ENCODE data around the gene BAG3.

BAG3 gene

DNA sequence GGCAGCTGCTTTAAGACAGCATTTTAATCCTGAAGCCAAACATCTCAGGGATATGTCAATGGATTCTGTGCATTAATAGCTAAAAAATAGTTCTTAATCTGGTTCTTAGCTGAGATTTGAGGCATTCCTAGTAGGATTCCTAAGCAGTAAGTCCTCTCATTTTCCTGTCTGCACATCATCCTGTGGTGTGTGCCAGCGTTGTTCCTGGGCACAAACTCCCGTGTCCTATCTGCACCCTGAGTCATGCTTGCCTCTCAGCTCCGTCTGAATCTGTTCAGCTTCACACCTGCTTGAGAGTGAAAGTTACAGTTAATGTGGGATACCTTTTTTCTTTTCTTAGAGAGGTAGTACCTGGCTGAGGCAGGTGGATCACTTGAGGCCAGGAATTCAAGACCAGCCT, 19.5 kb downstream of the BAG3 start:
- TF ChIP-seq, protein P1, sequence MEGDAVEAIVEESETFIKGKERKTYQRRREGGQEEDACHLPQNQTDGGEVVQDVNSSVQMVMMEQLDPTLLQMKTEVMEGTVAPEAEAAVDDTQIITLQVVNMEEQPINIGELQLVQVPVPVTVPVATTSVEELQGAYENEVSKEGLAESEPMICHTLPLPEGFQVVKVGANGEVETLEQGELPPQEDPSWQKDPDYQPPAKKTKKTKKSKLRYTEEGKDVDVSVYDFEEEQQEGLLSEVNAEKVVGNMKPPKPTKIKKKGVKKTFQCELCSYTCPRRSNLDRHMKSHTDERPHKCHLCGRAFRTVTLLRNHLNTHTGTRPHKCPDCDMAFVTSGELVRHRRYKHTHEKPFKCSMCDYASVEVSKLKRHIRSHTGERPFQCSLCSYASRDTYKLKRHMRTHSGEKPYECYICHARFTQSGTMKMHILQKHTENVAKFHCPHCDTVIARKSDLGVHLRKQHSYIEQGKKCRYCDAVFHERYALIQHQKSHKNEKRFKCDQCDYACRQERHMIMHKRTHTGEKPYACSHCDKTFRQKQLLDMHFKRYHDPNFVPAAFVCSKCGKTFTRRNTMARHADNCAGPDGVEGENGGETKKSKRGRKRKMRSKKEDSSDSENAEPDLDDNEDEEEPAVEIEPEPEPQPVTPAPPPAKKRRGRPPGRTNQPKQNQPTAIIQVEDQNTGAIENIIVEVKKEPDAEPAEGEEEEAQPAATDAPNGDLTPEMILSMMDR (IDR thresholded peaks at IDR 0.05; ENCODE audit: low read depth, low read length), result no peak
- no peak overlapping the region for H3K4me3 ChIP-seq (replicated peaks in 1 of 2; ENCODE audit: low read depth in 2 of 2, low read length in 2 of 2)
- peak in 1 of 2 donors; percentile 47 for DNase-seq (ENCODE audit: low read depth in 2 of 2)

DNA sequence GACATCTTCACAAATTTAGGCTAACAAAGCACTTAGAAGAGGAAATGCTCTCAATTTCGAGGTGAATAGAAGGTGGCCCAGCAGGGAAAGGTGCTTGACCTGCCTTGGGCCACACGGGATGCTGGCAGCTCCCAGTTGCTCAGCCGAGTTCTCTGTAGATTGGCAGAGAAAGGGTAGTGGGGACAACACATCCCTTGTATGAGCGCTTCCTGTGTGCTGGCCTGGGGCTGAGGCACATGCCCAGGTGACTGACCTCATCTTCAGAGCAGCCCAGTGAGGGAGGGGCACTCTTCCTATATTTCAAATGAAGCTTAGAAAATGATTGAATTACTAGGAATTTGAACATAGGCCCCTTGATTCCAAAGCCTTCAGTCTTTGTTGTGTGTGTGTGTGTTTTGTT, 20.2 kb downstream of the BAG3 start:
- TF ChIP-seq, protein P1 (IDR thresholded peaks at IDR 0.05; ENCODE audit: low read depth, low read length), result no peak

DNA sequence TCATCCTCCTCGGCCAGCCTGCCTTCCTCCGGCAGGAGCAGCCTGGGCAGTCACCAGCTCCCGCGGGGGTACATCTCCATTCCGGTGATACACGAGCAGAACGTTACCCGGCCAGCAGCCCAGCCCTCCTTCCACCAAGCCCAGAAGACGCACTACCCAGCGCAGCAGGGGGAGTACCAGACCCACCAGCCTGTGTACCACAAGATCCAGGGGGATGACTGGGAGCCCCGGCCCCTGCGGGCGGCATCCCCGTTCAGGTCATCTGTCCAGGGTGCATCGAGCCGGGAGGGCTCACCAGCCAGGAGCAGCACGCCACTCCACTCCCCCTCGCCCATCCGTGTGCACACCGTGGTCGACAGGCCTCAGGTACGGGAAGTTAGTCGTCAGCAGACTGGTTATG, 21.1 kb downstream of the BAG3 start:
- TF ChIP-seq, protein P1 (IDR thresholded peaks at IDR 0.05; ENCODE audit: low read depth, low read length), result no peak
- H3K4me3 ChIP-seq (replicated peaks in 1 of 2; ENCODE audit: low read depth in 2 of 2, low read length in 2 of 2), result no peak overlapping the region
- DNase-seq (ENCODE audit: low read depth in 2 of 2), result no peak

More for the DNA sequence above, 20.2 kb downstream of the BAG3 start:
- no peak overlapping the region for H3K4me3 ChIP-seq (replicated peaks in 1 of 2; ENCODE audit: low read depth in 2 of 2, low read length in 2 of 2)
- DNase-seq (ENCODE audit: low read depth in 2 of 2), result no peak

DNA sequence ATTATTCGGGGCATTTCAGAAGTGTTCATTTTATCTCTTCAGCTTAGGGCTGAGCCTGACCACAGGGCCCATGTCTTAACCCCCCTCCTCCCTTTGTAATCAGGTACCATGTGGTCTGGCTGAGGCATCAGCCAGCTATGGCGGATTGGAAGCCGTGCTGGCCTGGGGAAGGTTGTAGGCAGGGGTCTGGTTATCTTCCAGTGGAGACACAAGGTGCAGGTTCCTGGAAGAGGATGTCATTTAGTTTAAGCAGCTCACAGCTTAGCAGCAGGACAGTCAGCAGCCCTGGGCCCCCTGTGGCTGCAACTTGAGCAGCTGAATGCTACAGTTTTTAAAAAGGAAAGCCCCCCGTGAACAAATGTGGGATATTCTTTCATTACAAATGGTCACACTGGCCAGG, 22.1 kb downstream of the BAG3 start:
- DNase-seq (ENCODE audit: low read depth in 2 of 2), result no peak
- H3K4me3 ChIP-seq (replicated peaks in 1 of 2; ENCODE audit: low read depth in 2 of 2, low read length in 2 of 2), result no peak overlapping the region
- TF ChIP-seq, protein P1 (IDR thresholded peaks at IDR 0.05; ENCODE audit: low read depth, low read length), result no peak

DNA sequence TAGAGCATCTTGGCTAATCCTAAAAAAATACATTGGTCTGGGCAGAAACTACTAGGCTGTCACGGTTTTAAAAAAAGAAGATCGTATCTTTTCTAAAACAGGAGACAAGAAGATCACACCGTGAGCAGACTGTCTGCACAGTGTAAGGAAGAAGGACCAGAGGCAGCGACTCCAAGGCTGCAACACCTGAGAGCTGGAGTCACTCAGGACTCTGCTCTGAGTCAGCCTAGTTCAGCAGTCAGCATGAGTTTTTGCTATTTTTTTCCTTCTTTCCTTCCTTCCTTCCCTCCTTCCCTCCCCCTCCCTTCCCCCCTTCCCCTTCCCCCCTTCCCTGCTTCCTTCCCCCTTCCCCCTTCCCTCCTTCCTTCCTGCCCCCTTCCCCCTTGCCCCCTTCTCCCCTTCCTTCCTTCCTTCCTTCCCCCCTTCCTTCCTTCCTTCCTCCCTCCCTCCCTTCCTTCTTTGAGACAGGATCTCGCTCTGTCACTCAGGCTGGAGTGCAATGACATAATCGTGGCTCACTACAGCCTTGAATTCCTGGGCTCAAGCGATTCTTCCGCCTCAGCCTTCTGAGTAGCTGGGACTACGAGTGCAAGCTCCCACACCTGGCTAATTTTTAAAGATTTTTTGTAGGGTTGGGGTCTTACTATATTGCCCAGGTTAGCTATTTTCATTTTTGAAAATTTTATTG, 24.4 kb downstream of the BAG3 start:
- DNase-seq (ENCODE audit: low read depth in 2 of 2), result no peak

DNA sequence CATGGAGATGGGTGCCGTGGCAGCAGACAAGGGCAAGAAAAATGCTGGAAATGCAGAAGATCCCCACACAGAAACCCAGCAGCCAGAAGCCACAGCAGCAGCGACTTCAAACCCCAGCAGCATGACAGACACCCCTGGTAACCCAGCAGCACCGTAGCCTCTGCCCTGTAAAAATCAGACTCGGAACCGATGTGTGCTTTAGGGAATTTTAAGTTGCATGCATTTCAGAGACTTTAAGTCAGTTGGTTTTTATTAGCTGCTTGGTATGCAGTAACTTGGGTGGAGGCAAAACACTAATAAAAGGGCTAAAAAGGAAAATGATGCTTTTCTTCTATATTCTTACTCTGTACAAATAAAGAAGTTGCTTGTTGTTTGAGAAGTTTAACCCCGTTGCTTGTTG, 25.9 kb downstream of the BAG3 start:
- TF ChIP-seq, protein P1 (IDR thresholded peaks at IDR 0.05; ENCODE audit: low read depth, low read length), result no peak
- H3K4me3 ChIP-seq (replicated peaks in 1 of 2; ENCODE audit: low read depth in 2 of 2, low read length in 2 of 2), result no peak overlapping the region
- no peak for DNase-seq (ENCODE audit: low read depth in 2 of 2)

More for the DNA sequence above, 24.4 kb downstream of the BAG3 start:
- H3K4me3 ChIP-seq (replicated peaks in 1 of 2; ENCODE audit: low read depth in 2 of 2, low read length in 2 of 2), result no peak overlapping the region
- TF ChIP-seq, protein P1 (IDR thresholded peaks at IDR 0.05; ENCODE audit: low read depth, low read length), result no peak

Data from cardiac fibroblast (primary cell).